HepG2 (cell line): ENCODE results near the gene TSHZ1. TPM values are rescaled to one million over a fixed set of nuclear protein-coding genes. Genes with fewer than 3 reads are reported as not detected.

Source experiments
- ATAC-seq: fragments of 200-7000 bp; cut with Tn5 transposase; 3 replicates; pipeline ENCODE4 v1.9.1; 2020; ENCODE audit warnings: mild to moderate bottlenecking, moderate library complexity
- BruUV-seq: library from RNA; stranded (reverse); fragments of 400-500 nt; replicated peaks from 2 replicates; lab custom pipeline; 2021; lab: Mats Ljungman, UMichigan
- CTCF ChIA-PET: fragments of 300-600 bp; formaldehyde crosslinking; extraction: SDS; loops from one replicate; lab custom pipeline; 2021; ENCODE audit warnings: low total read pairs, inconsistent platforms, low intra/inter-chr PET ratio; lab: Yijun Ruan, JAX
- POLR2A ChIA-PET: fragments of 350-600 bp; sonication (Branson Sonifier 250); formaldehyde crosslinking; loops from one replicate; lab custom pipeline; 2020; ENCODE audit warnings: antibody characterized with exemption, inconsistent platforms; lab: Yijun Ruan, JAX
- DNase-seq: peaks from one replicate; pipeline ENCODE4 v3.0.0-alpha.2; 2015; ENCODE audit warnings: low spot score
- FAIRE-seq: peaks from 3 replicates; lab custom pipeline; 2011; peaks lifted over from hg19 to GRCh38; lab: Jason Lieb, UNC
- H2AFZ ChIP-seq: one replicate; pipeline ENCODE4 v1.6.1; 2011; ENCODE audit warnings: low read length, inconsistent platforms
- H3K27ac ChIP-seq: fragments of 300-600 bp; 3 replicates; pipeline ENCODE4 v1.8.0; 2011; ENCODE audit warnings: mixed run types, mild to moderate bottlenecking, mixed read lengths, low read length, inconsistent platforms; ENCODE audit not compliant: insufficient read depth; ENCODE audit errors: extremely low read length
- H3K27me3 ChIP-seq, 2 experiments: fragments of 200-600 bp in 1 of 2; 2 replicates in 1 of 2; 3 replicates in 1 of 2; pipeline versions ENCODE4 v1.6.0 to v1.8.0; 2011; ENCODE audit warnings: low read length in 2 of 2, mild to moderate bottlenecking in 2 of 2, moderate library complexity in 2 of 2, inconsistent platforms in 1 of 2; ENCODE audit not compliant: insufficient read depth in 2 of 2, control insufficient read depth in 1 of 2
- H3K36me3 ChIP-seq, 2 experiments: fragments of 200-600 bp in 1 of 2; replicated peaks in 1 of 2; 2 replicates in 1 of 2; 3 replicates in 1 of 2; pipeline versions ENCODE4 v1.5.1 to v1.8.0; 2011; ENCODE audit warnings: low read length in 2 of 2, inconsistent platforms in 1 of 2; ENCODE audit not compliant: insufficient read depth in 2 of 2, control insufficient read depth in 1 of 2
- H3K4me1 ChIP-seq: 2 replicates; pipeline ENCODE4 v1.5.1; 2012; ENCODE audit warnings: low read length, inconsistent platforms; ENCODE audit not compliant: insufficient read depth
- H3K4me2 ChIP-seq: 2 replicates; pipeline ENCODE4 v1.6.0; 2011; ENCODE audit warnings: low read depth, low read length, inconsistent platforms
- H3K4me3 ChIP-seq, 3 experiments: fragments of 200-600 bp in 1 of 3; sonication (generic), shearing (Covaris generic) in 1 of 3; replicated peaks in 1 of 3; 2 replicates each; pipeline ENCODE4 v1.5.1; 2011 to 2016; ENCODE audit warnings: low read length in 3 of 3, inconsistent platforms in 2 of 3, low read depth in 2 of 3, mild to moderate bottlenecking in 2 of 3, control low read depth in 1 of 3, mixed read lengths in 1 of 3; ENCODE audit not compliant: insufficient read depth in 1 of 3
- H3K79me2 ChIP-seq: one replicate; pipeline ENCODE4 v1.6.1; 2011; ENCODE audit warnings: low read length, inconsistent platforms; ENCODE audit not compliant: insufficient read depth
- H3K9ac ChIP-seq: 2 replicates; pipeline ENCODE4 v1.6.0; 2011; ENCODE audit warnings: mild to moderate bottlenecking, low read depth, low read length, inconsistent platforms; ENCODE audit not compliant: insufficient read depth
- H3K9me3 ChIP-seq: 2 replicates; pipeline ENCODE4 v1.5.1; 2012; ENCODE audit warnings: mild to moderate bottlenecking, low read length
- H4K20me1 ChIP-seq: 2 replicates; pipeline ENCODE4 v1.6.0; 2011; ENCODE audit warnings: inconsistent platforms, mild to moderate bottlenecking, low read length, moderate library complexity; ENCODE audit not compliant: insufficient read depth
- CHD4 ChIP-seq: fragments of 200-600 bp; sonication (generic); IDR thresholded peaks from 2 replicates; pipeline ENCODE4 v1.7.0; 2017; ENCODE audit warnings: mild to moderate bottlenecking, low read length, borderline replicate concordance
- HNRNPK ChIP-seq: fragments of 200-400 bp; formaldehyde crosslinking; IDR thresholded peaks from 2 replicates; pipeline ENCODE4 v1.6.1; 2018; ENCODE audit warnings: low read length, low read depth, moderate library complexity, mild to moderate bottlenecking; ENCODE audit not compliant: poor library complexity, severe bottlenecking
- RAD21 ChIP-seq: fragments of 450-650 bp; formaldehyde crosslinking; IDR thresholded peaks from 2 replicates; pipeline ENCODE4 v1.5.0; 2020; ENCODE audit warnings: mild to moderate bottlenecking
- RBFOX2 ChIP-seq: fragments of 200-400 bp; formaldehyde crosslinking; IDR thresholded peaks from 2 replicates; pipeline ENCODE4 v1.6.1; 2017; ENCODE audit warnings: low read depth, mild to moderate bottlenecking, low read length
- STAG1 ChIP-seq: sonication (generic); formaldehyde crosslinking; IDR thresholded peaks from 2 replicates; pipeline ENCODE4 v1.4.0; 2020; ENCODE audit warnings: missing genetic modification reagents
- TEAD3 ChIP-seq: optimal IDR thresholded peaks from 2 replicates; pipeline ENCODE3; 2016; ENCODE audit warnings: borderline replicate concordance
- ZNF788 ChIP-seq: sonication (generic); formaldehyde crosslinking; IDR thresholded peaks from 2 replicates; pipeline ENCODE4 v1.5.0; 2020; ENCODE audit warnings: mild to moderate bottlenecking, missing genetic modification reagents, borderline replicate concordance
- WGBS: methylation state at CpG from one replicate; pipeline ENCODE4 v1.1.6; 2017; ENCODE audit warnings: low lambda C conversion rate; 5-methylcytosine and 5-hydroxymethylcytosine counted together
- in situ Hi-C: cut with HindIII; loops from 2 replicates; pipeline ENCODE4 v1.10.0; 2017; ENCODE audit warnings: low pct_unique_long_range_greater_than_20kb; ENCODE audit not compliant: extremely low pct_ligation_motif_present
- intact Hi-C: fragments of 100-400 bp; cut with micrococcal nuclease; formaldehyde crosslinking; loops from one replicate; pipeline ENCODE4 v1.10.0; 2022; ENCODE audit not compliant: unreplicated experiment
- polyA plus RNA-seq, 8 experiments: library from polyadenylated mRNA; depleted of rRNA in 3 of 8; stranded (reverse) in 7 of 8; unstranded in 1 of 8; fragments of >200 nt; fragmentation: Illumina TruSeq in 4 of 8; extraction: Trizol in 4 of 8; gene quantifications; 2 replicates each; pipeline versions ENCODE4 v1.2.1 to v1.2.3, GENCODE V29; 2011 to 2016; ENCODE audit warnings: low read depth in 4 of 8, missing spikeins in 1 of 8, mixed read lengths in 1 of 8; ENCODE audit not compliant: insufficient read depth in 1 of 8
- total RNA-seq, 5 experiments: library from RNA; depleted of rRNA; stranded (reverse); fragments of >200 nt; fragmentation: Illumina TruSeq; extraction: Trizol; gene quantifications; 2 replicates each; pipeline ENCODE4 v1.2.3, GENCODE V29; 2016; ENCODE audit warnings: low read depth in 1 of 5
- TF ChIP-seq, protein P1 (sequence below): sonication (generic); formaldehyde crosslinking; IDR thresholded peaks from 2 replicates; pipeline ENCODE4 v1.5.0; 2020; ENCODE audit warnings: mild to moderate bottlenecking, missing genetic modification reagents, moderate library complexity
- TF ChIP-seq, protein P2 (sequence below): sonication (generic); formaldehyde crosslinking; IDR thresholded peaks from 2 replicates; pipeline ENCODE4 v1.5.1; 2020; ENCODE audit warnings: mild to moderate bottlenecking, missing genetic modification reagents, moderate library complexity
- TF ChIP-seq, protein P3 (sequence below): sonication (generic); formaldehyde crosslinking; IDR thresholded peaks from 2 replicates; pipeline ENCODE4 v1.4.0; 2020; ENCODE audit warnings: missing genetic modification reagents

Gene TSHZ1
- total and polyA plus RNA-seq, 2 of the 13 experiments (the other 11 are each of a cell fraction or from before 2014, with no cell fraction given) = 2.5 to 2.7 TPM

DNA sequence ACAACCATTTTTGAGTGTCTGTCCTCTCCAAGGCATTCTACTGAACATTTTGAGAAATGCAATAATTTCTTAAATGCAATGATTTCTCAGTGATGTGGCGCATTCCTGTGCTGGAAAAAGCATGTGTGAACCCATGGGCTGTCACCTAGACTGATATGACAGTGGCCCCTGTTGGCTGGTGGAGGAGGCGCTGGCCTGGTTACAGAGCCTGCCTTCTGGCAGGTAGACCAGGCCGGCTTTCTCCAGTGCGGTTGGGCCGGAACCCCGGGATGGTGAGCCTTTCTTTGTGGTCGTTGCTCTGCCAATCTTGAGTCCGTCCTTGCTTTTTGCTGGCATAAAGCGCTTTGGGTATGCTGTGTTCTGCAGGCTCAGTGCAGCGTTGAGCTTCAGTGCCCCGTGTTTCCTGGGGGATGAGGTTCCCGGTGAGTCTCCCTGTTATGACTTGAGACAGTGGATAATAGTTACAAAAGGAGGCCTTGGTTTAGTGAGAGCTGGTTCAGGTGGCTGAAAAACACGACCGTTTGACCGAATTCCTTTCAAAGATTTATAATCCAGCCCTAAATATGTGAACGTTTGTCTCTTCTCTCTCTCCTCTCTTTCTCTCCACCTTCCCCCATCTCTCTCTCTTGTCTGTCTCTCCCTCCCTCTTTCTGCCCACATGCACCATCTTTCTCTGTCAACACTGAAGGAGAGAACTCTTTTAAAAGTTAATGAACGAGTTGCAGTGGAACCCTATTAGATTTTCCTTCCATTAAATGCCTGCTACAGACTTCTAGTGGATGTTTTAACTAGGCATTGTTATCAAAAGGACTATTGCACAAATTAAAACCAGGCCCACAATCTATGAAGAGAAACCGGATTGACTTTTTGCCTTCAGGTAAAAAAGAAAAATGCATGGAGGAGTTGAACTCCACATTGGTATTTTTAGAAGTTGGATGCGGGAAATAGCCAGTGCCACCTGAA, 34.0 kb downstream of the TSHZ1 start:
- TF ChIP-seq RAD21 (CRISPR knock-in tag) (peak; percentile 60), HNRNPK (no peak), RBFOX2 (no peak), TEAD3 (CRISPR knock-in tag) (peak; percentile 24), STAG1 (peak; percentile 73), ZNF788 (CRISPR knock-in tag) (no peak), CHD4 (no peak)
- TF ChIP-seq, protein P1, sequence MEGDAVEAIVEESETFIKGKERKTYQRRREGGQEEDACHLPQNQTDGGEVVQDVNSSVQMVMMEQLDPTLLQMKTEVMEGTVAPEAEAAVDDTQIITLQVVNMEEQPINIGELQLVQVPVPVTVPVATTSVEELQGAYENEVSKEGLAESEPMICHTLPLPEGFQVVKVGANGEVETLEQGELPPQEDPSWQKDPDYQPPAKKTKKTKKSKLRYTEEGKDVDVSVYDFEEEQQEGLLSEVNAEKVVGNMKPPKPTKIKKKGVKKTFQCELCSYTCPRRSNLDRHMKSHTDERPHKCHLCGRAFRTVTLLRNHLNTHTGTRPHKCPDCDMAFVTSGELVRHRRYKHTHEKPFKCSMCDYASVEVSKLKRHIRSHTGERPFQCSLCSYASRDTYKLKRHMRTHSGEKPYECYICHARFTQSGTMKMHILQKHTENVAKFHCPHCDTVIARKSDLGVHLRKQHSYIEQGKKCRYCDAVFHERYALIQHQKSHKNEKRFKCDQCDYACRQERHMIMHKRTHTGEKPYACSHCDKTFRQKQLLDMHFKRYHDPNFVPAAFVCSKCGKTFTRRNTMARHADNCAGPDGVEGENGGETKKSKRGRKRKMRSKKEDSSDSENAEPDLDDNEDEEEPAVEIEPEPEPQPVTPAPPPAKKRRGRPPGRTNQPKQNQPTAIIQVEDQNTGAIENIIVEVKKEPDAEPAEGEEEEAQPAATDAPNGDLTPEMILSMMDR (CRISPR knock-in tag) = peak; percentile 72
- TF ChIP-seq, protein P2, sequence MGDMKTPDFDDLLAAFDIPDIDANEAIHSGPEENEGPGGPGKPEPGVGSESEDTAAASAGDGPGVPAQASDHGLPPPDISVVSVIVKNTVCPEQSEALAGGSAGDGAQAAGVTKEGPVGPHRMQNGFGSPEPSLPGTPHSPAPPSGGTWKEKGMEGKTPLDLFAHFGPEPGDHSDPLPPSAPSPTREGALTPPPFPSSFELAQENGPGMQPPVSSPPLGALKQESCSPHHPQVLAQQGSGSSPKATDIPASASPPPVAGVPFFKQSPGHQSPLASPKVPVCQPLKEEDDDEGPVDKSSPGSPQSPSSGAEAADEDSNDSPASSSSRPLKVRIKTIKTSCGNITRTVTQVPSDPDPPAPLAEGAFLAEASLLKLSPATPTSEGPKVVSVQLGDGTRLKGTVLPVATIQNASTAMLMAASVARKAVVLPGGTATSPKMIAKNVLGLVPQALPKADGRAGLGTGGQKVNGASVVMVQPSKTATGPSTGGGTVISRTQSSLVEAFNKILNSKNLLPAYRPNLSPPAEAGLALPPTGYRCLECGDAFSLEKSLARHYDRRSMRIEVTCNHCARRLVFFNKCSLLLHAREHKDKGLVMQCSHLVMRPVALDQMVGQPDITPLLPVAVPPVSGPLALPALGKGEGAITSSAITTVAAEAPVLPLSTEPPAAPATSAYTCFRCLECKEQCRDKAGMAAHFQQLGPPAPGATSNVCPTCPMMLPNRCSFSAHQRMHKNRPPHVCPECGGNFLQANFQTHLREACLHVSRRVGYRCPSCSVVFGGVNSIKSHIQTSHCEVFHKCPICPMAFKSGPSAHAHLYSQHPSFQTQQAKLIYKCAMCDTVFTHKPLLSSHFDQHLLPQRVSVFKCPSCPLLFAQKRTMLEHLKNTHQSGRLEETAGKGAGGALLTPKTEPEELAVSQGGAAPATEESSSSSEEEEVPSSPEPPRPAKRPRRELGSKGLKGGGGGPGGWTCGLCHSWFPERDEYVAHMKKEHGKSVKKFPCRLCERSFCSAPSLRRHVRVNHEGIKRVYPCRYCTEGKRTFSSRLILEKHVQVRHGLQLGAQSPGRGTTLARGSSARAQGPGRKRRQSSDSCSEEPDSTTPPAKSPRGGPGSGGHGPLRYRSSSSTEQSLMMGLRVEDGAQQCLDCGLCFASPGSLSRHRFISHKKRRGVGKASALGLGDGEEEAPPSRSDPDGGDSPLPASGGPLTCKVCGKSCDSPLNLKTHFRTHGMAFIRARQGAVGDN (CRISPR knock-in tag) = 0 out of 2 replicates have a peak, but pooled peaks have one; percentile 21
- TF ChIP-seq, protein P3, sequence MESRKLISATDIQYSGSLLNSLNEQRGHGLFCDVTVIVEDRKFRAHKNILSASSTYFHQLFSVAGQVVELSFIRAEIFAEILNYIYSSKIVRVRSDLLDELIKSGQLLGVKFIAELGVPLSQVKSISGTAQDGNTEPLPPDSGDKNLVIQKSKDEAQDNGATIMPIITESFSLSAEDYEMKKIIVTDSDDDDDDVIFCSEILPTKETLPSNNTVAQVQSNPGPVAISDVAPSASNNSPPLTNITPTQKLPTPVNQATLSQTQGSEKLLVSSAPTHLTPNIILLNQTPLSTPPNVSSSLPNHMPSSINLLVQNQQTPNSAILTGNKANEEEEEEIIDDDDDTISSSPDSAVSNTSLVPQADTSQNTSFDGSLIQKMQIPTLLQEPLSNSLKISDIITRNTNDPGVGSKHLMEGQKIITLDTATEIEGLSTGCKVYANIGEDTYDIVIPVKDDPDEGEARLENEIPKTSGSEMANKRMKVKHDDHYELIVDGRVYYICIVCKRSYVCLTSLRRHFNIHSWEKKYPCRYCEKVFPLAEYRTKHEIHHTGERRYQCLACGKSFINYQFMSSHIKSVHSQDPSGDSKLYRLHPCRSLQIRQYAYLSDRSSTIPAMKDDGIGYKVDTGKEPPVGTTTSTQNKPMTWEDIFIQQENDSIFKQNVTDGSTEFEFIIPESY (CRISPR knock-in tag) = peak; percentile 90
- TF ChIP-seq, all 625 proteins: peak for 6
- in situ Hi-C loops = no loop called here

More for the DNA sequence above, 34.0 kb downstream of the TSHZ1 start:
- no peaks in the 10 kb centered on the region for H3K36me3 ChIP-seq
- H3K27me3 ChIP-seq = no peaks in the 10 kb centered on the region
- H3K79me2 ChIP-seq = peaks cover 3% of the 10 kb centered on the region
- WGBS = 89% methylated on average over 15 of the region's 19 CpGs
- ATAC-seq (peak; percentile 91), FAIRE-seq (peak; percentile 34), DNase-seq (peak; percentile 21)
- H2AFZ ChIP-seq = no peak overlapping the region
- H3K4me1 ChIP-seq = peaks cover 18% of the 10 kb centered on the region
- H3K27ac ChIP-seq = no peak overlapping the region
- intact Hi-C loops = loop anchor here (1.0 to 5.0 kb wide), 4 partner anchors 36 to 592 kb away; partner anchors contain the start of gene PTGR3
- ChIA-PET CTCF (no interaction called here), POLR2A (no interaction called here)
- H3K4me2 ChIP-seq = no peak overlapping the region
- no peaks in the 10 kb centered on the region for H4K20me1 ChIP-seq
- no TSS peak for BruUV-seq
- H3K9me3 ChIP-seq = peaks cover 13% of the 10 kb centered on the region
- H3K9ac ChIP-seq = no peak overlapping the region
- no peak overlapping the region for H3K4me3 ChIP-seq
